ENCODE results near the gene CAMK1D. TPM values are rescaled to one million over a fixed set of nuclear protein-coding genes. Genes with fewer than 3 reads are reported as not detected.
"Not testable (repeated sequence)": the region's sequence is repeated elsewhere in the genome, so short reads cannot be mapped to it uniquely, and the experiment has no call there.

Gene CAMK1D
- total RNA-seq, 1 donor from 2014 or later, result 2.3 TPM

DNA sequence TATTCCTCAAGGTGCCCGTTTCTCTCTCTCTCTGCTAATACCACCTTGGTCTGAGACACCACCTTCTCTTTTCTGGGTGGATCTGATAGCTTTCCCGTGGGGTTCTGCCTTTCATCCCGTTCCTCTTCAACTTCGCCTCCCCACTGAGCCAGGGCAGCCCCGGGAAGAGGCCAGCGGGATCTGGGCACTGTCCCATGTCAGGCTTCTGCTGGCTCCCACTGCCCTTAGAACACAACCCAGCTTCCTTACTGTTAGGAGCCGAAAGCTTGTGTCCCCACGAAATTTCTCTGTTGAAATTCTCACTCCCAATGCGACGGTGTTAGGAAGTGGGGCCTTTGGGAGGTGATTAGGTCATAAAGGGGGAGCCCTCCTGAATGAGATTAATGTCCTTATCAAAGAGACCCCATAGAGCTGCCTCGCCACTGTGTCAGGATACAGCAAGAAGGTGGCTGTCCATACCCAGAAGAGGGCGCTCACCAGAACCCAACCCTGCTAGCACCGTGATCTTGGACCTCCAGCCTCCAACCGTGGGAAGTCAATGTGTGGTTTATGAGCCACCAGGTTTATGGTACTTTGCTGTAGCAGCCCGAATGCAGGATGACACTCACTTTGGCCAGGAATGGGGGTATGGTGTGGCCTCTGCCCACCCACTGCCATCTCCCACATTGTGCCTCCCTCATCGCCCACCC, 79.2 kb downstream of the CAMK1D start:
- Histone ChIP-seq H3K36me3 (ENCODE audit: control insufficient read depth, insufficient read depth, low read length) (no peaks in the 10 kb centered on the region), H3K27me3 (ENCODE audit: control insufficient read depth, insufficient read depth, low read length) (no peaks in the 10 kb centered on the region), H3K4me3 (ENCODE audit: low read depth, low read length) (no peak overlapping the region)
- no peak for DNase-seq (ENCODE audit: low read depth)
- TF ChIP-seq, protein P1, sequence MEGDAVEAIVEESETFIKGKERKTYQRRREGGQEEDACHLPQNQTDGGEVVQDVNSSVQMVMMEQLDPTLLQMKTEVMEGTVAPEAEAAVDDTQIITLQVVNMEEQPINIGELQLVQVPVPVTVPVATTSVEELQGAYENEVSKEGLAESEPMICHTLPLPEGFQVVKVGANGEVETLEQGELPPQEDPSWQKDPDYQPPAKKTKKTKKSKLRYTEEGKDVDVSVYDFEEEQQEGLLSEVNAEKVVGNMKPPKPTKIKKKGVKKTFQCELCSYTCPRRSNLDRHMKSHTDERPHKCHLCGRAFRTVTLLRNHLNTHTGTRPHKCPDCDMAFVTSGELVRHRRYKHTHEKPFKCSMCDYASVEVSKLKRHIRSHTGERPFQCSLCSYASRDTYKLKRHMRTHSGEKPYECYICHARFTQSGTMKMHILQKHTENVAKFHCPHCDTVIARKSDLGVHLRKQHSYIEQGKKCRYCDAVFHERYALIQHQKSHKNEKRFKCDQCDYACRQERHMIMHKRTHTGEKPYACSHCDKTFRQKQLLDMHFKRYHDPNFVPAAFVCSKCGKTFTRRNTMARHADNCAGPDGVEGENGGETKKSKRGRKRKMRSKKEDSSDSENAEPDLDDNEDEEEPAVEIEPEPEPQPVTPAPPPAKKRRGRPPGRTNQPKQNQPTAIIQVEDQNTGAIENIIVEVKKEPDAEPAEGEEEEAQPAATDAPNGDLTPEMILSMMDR (IDR thresholded peaks at IDR 0.05; ENCODE audit: insufficient read depth, low read length, poor library complexity, severe bottlenecking), result no peak

DNA sequence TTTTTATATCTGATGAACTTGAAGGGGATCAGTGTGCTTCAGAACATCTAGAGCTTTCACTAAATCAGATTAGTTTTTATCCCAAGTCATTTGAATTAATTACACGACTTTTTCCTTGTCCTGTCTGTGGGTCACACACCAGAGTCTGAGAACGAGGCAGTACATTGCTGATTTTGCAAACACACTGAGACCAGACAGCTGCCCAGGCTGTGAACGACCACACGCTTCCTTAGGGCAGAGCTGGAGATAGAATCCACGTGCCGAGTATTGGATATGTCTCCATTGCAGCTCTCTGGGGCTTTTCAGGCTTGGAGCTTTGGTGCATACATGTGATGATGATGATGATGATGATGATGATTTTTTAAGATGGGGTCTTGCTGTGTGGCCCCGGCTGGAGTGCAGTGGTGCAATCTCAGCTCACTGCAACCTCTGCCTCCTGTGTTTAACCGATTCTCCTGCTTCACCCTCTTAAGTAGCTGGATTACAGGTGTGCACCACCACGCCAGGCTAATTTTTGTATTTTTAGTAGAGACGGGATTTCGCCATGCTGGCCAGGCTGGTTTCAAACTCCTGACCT, 81.1 kb downstream of the CAMK1D start:
- TF ChIP-seq, protein P1 (IDR thresholded peaks at IDR 0.05; ENCODE audit: insufficient read depth, low read length, poor library complexity, severe bottlenecking), result no peak
- DNase-seq (ENCODE audit: low read depth), result no peak
- no peak overlapping the region for H3K4me3 ChIP-seq (ENCODE audit: low read depth, low read length)
- no peaks in the 10 kb centered on the region for H3K36me3 ChIP-seq (ENCODE audit: control insufficient read depth, insufficient read depth, low read length)
- no peaks in the 10 kb centered on the region for H3K27me3 ChIP-seq (ENCODE audit: control insufficient read depth, insufficient read depth, low read length)

DNA sequence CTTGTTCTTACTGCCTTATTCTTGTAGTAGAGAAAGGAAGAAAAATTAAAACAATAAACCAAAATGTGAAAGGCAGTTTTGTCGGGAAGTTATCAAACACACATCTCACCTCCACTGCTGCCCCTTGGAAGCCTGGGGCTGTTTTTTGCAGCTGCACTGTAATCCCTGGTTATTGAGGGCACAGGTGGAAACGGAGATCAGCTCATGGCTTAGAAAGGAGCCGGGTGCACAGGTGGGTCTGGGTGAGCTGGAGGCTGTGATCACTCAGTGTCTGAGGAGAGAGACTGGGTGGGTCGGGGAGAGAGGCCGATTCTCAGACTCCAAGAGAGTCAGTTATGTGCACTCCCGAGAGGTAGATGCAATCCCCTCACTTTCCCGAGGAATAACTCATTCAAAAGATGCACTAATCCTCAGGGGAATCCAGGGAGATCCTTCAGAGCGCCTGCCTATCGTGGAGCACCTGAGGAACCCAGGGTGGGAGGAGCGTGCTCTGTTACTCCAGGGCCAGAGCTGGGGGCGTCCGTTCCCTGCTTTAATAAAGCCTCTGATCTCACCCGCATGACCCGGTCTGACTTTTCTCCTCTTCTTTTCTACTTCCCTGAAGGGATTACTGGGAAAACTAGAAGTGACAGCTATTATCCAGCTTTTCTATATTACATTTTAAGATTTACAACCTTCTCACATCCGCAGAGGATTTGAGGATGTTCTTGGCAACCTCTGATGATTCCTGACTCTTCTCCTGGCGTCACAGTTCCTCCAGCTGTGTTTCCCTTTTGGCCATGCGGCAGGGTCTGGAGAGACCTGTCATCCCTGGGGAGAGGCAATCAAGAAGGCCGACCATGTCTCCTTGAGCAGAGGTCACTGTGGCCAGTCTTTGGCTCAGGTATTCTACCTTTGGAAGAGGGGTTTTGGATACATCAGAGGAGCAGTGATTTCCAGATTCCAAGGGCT, 82.1 kb downstream of the CAMK1D start:
- H3K4me3 ChIP-seq (ENCODE audit: low read depth, low read length), result no peak overlapping the region
- no peaks in the 10 kb centered on the region for H3K27me3 ChIP-seq (ENCODE audit: control insufficient read depth, insufficient read depth, low read length)
- TF ChIP-seq, protein P1 (IDR thresholded peaks at IDR 0.05; ENCODE audit: insufficient read depth, low read length, poor library complexity, severe bottlenecking), result no peak
- H3K36me3 ChIP-seq (ENCODE audit: control insufficient read depth, insufficient read depth, low read length), result no peaks in the 10 kb centered on the region
- DNase-seq (ENCODE audit: low read depth), result no peak

DNA sequence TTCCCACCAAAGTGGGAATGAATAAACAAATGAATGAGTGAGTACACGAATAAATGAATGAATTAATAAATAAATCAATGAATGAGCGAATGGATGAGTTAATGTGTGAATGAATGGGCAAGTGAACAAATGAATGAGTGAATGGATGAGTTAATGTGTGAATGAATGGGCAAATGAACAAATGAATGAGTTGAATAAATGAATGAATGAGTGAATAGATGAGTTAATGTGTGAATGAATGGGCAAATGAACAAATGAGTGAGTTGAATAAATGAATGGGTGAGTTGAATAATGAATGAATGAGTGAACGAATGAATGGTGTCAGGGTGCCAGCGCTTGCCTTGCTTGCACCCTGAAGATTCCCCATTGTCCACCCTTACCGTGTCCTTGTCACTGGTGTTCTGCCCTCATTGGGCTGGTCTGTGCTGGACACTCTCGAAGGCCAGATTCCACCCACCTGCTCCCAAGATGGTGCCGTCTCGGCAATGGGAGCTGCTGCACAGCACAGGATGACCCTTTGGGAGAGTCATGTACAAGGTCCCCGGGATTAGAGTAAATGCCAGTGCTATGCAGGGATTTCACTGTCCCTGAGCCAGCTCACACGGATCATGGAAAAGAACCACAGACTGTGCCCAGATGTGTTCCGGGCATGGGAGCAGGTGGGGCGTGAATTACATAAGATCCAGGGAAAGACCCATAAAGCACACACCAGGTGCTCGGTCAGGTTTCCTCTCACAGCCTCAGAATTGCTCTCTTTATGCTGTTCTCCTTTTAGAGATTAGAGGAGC, 83.2 kb downstream of the CAMK1D start:
- DNase-seq (ENCODE audit: low read depth), result no peak
- Histone ChIP-seq H3K36me3 (ENCODE audit: control insufficient read depth, insufficient read depth, low read length) (no peaks in the 10 kb centered on the region), H3K27me3 (ENCODE audit: control insufficient read depth, insufficient read depth, low read length) (no peaks in the 10 kb centered on the region), H3K4me3 (ENCODE audit: low read depth, low read length) (no peak overlapping the region)
- TF ChIP-seq, protein P1 (IDR thresholded peaks at IDR 0.05; ENCODE audit: insufficient read depth, low read length, poor library complexity, severe bottlenecking), result no peak

DNA sequence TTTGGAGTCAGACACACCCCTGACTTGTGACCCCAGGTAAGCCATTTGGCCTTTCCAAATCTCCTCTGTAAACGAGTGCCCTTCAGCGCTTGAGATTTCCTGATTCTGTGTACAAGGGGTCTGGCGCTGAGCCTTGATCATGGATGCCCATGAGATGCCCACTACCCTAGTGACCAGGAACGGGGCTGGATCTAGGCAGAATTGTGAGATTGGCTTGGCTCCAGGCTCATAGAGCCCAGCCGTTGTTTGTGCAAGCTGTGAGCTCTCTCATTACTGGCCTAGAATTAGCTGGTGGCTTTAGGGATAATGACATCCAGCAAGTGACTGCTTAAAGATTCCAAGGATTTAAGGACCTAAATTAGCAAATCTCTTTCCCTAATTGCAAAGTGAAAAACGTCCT, 84.9 kb downstream of the CAMK1D start:
- no peak overlapping the region for H3K4me3 ChIP-seq (ENCODE audit: low read depth, low read length)
- H3K36me3 ChIP-seq (ENCODE audit: control insufficient read depth, insufficient read depth, low read length), result no peaks in the 10 kb centered on the region
- no peaks in the 10 kb centered on the region for H3K27me3 ChIP-seq (ENCODE audit: control insufficient read depth, insufficient read depth, low read length)
- DNase-seq (ENCODE audit: low read depth), result no peak
- TF ChIP-seq, protein P1 (IDR thresholded peaks at IDR 0.05; ENCODE audit: insufficient read depth, low read length, poor library complexity, severe bottlenecking), result no peak

DNA sequence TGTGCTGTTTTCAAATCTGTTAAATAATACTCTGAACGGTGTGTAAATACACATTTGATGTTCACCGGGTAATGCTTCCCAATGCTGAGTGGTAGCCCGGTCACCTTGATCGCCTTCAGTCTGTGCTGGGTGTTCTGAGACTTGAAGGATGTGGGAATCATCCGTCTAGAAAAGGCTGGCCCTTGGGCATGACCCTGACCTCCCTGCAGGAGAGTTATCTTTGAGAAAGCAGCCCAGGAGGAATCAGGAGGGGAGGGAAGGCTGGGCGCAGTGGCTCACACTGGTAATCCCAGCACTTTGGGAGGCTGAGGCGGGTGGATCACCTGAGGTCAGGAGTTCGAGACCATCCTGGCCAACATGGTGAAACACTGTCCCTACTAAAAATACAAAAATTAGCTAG, 85.3 kb downstream of the CAMK1D start:
- not testable (repeated sequence) for H3K27me3 ChIP-seq (ENCODE audit: control insufficient read depth, insufficient read depth, low read length); H3K36me3 ChIP-seq (ENCODE audit: control insufficient read depth, insufficient read depth, low read length); DNase-seq (ENCODE audit: low read depth); H3K4me3 ChIP-seq (ENCODE audit: low read depth, low read length)

All from kidney epithelial cell (primary cell).